GM21526 (cell line): ENCODE results near the gene ADGRF4.
"Not testable (repeated sequence)": the region's sequence is repeated elsewhere in the genome, so short reads cannot be mapped to it uniquely, and the experiment has no call there.

Experiments used
- ATAC-seq: cut with Tn5 transposase; IDR thresholded peaks from one replicate; pipeline ENCODE4 v1.9.1; 2021; ENCODE audit warnings: moderate library complexity; ENCODE audit not compliant: unreplicated experiment, low FRiP score

ADGRF4 gene

GRCh38 chr6:47733879-47734558 is 35.6 kb downstream of the ADGRF4 start:
- peak; percentile 78 for ATAC-seq

DNA sequence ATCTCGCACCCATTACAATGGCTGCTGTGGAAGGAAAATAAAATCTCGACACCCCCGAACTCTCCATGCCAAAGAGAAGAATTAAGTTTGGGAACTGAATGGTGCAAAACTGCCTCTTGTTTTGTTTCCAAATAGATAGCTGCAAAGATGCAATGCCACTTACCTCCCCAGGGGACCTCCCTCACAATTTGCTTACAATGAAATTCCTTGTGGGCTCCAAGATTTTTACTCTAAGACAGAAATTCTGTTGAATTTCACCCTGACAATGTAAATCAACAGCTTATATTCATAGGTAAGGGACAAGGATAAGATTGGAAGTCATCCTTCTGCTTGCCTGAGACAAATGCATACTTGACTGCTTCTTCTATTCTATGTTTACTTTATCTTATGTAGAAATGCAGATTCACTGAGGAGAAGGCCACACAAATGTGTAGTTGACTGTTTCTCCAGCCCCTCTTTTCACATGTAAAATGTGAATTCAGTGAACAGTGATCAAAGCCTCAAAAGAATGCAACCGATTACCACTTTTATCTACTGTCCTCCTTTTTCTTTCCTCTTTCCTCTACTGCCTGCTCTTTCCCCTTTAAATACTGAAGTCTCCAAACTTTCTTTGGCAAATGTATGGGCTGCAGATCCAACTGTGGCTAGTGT is 36.6 kb downstream of the ADGRF4 start:
- no peak for ATAC-seq

DNA sequence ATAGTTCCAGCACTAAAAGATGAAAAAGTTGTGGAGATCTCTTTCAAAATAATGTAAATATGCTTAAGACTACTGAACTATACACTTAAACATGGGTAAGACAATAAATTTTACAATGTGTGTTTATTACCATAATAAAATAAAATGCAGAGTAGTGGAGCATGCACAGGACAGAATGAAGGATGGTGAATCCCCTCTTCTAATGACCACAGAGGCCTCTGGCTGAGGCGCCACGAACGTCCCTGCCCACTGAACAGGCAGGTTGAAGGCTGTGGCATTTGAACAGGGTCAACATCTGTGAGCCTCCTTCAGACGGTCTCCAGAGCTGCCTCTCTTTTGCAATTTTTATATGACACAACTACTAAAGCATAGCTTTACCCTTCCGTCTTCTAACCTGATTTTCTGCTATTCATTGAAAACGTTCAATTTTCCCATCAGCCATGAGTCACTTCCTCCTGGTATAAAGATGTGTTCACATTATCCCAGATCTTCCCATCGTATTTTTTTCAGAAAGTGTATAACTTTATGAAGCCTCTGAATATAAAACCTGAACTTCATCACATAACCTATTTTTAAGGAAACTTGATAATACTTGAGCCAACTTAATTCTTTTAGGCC is 37.8 kb downstream of the ADGRF4 start:
- no peak for ATAC-seq

DNA sequence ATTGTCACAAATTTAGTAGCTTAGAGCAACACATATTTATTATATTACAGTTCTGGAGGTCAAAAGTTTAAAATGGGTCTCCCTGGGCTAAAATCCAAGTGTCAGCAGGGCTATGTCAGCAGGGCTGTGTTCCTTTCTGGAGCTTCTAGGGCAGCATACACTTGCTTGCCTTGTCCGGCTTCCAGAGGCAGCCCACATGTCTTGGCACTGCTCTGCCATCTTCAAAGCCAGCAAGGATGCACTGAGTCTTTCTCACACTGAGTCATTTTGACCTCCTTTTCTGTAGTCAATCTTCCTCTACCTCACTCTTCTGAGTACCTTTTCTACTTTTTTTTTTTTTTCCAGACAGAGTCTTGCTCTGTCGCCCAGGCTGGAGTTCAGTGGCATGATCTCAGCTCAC is 39.0 kb downstream of the ADGRF4 start:
- no peak for ATAC-seq

GRCh38 chr6:47740714-47741113 is 42.3 kb downstream of the ADGRF4 start:
- ATAC-seq: no peak

DNA sequence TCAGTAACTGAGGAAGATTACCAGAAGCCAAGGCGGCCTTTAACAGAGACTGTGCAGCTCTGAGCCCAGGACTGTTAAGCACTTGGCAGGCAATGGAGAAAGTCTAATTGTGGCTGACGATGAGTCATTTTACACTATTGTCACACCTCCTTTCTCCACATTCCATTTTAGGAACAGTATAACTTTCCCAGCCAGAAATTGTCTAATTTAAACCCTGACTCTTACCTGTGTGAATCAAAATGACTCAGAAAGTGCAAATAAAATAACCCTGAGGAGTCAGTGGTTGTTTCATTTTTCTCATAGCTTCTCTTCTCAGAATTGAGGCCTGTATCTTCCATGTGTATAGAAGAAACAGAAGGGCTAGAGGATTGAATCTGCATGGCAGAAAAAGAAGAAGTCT is 43.4 kb downstream of the ADGRF4 start:
- no peak for ATAC-seq

GRCh38 chr6:47743744-47744143 is 45.4 kb downstream of the ADGRF4 start:
- no peak for ATAC-seq

DNA sequence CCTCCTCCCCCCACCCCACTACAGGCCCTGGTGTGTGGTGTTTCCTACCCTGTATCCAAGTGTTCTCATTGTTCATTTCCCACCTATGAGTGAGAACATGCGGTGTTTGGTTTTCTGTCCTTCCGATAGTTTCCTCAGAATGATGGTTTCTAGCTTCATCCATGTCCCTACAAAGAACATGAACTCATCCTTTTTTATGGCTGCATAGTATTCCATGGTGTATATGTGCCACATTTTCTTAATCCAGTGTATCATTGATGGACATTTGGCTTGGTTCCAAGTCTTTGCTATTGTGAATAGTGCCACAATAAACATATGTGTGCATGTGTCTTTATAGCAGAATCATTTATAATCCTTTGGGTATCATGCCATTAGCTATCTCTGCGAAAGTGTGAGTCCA is 46.9 kb downstream of the ADGRF4 start:
- not testable (repeated sequence) for ATAC-seq

DNA sequence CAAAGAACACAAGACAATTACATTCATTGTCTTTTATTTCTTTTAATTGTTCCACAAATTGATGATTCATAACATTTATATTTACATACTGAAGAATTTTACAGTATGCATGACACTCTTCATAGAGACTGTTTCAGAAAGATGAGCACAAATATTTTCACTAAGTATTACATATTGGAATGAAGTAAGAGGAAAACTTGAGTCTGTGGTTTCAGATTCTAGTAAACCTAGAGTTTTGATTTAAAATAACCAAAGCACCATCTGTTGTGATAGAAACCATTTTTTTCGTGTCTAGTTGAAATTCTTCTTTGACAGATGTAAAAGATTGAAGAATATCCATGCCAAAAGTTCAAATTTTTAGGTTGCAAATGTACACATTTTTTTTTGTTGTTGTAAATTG is 51.4 kb downstream of the ADGRF4 start:
- ATAC-seq: no peak

GRCh38 chr6:47752801-47753200 is 54.4 kb downstream of the ADGRF4 start:
- ATAC-seq: no peak

DNA sequence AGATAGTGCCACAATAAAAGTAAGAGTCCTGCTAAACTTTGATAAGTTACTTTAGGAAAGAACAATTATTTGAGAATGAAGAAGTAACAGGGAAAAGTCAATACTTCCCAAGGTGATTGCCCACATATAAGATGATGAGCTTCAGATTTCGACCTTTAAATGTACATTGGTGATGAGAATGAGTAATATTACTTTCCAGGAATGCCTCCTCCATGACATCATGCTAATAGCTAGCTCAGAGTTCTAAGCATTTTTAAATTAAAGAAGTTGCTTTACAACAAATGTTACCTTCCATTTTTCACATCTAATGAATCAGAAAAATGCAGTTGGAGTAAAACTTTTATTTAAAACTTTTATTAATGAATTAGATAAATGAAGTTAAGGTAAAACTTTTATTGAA is 61.0 kb downstream of the ADGRF4 start:
- no peak for ATAC-seq

- ATAC-seq: no peak
Measured at GRCh38 chr6:47762502-47762901, 64.1 kb downstream of the ADGRF4 start.

DNA sequence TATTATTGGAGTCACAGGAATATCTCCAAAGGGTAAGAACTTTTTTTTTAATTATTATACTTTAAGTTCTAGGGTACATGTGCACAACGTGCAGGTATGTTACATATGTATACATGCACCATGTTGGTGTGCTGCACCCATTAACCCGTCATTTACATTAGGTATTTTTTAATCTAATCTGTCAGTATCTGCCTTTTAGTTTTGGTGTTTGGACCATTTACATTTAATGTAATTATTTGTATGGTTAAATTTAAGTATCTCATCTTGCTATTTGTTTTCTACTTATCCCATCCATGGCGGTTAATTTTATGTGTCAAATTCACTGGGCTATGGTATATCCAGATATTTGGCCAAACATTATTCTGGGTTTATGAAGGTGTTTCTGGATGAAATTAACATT is 68.1 kb downstream of the ADGRF4 start:
- no peak for ATAC-seq

DNA sequence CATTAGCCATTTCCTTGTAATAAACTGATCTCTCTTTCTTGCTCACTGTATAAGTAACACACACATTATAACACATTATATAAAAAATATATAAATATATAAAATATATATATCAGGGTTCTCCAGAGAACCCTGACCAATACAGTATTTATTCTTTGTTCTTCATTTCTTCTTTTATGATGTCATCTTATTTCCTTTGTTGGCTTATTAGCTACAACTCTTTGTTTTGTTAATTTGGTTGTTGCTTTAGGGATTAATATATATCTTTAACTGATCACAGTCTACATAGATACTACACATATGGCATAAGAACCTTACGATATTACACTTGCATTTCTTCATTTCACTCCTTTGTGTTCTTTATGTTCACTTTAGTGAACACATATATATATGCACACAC is 68.7 kb downstream of the ADGRF4 start:
- ATAC-seq: no peak

DNA sequence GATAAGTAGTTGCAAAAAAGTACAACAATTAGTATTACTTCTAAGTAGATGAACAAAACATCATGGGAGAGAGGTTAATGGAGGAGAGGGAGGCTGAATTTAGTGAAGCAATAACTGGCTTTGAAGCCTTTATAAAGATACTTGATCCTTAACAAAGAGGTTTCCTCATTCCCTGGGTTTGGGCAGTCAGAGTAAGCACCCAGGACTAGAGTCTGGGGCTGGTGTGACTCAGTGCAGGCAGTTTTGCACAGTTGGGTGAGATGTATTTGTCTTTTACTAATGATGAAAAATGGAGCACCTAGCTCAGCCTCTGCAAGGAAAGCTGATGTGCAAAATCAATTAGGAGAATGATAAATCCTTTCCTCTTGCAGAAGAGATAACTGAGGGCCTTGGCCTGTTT is 71.6 kb downstream of the ADGRF4 start:
- ATAC-seq: no peak
